Left ventricle myocardium inferior (tissue), 1 donor: ENCODE measurements around the gene ITGAV. TPM values are rescaled to one million over a fixed set of nuclear protein-coding genes. Genes with fewer than 3 reads are reported as not detected.

ENCODE experiments used
- DNase-seq: peaks from one replicate; pipeline ENCODE4 v3.0.0-alpha.2; 2020
- H3K27ac ChIP-seq: fragments of 200-600 bp; replicated peaks from 2 replicates; pipeline ENCODE4 v1.8.0; 2021
- H3K27me3 ChIP-seq: fragments of 200-600 bp; 2 replicates; pipeline ENCODE4 v1.8.0; 2021; ENCODE audit warnings: low read depth
- H3K36me3 ChIP-seq: fragments of 200-600 bp; 2 replicates; pipeline ENCODE4 v1.8.0; 2021
- H3K4me1 ChIP-seq: fragments of 200-600 bp; 2 replicates; pipeline ENCODE4 v1.8.0; 2021
- H3K4me3 ChIP-seq: fragments of 200-600 bp; 2 replicates; pipeline ENCODE4 v1.8.0; 2021; ENCODE audit warnings: mild to moderate bottlenecking, moderate library complexity
- H3K9me3 ChIP-seq: fragments of 200-600 bp; replicated peaks from 2 replicates; pipeline ENCODE4 v1.8.0; 2021
- intact Hi-C: fragments of 100-400 bp; cut with micrococcal nuclease; formaldehyde crosslinking; loops from one replicate; pipeline ENCODE4 v1.11.0; 2022
- total RNA-seq: library from RNA; stranded (reverse); fragmentation: NEBNext Ultra II Directional; extraction: Animal tissue kit (Norgen Biotek cat#: 25700); gene quantifications from one replicate; pipeline ENCODE4 v1.2.1, GENCODE V29; 2021
- TF ChIP-seq, protein P1 (sequence below): fragments of 200-600 bp; IDR thresholded peaks from 2 replicates; pipeline ENCODE4 v1.8.0; 2021; ENCODE audit warnings: antibody characterized with exemption, mild to moderate bottlenecking, borderline replicate concordance
- donor health status: DM: no; HTN: yes; CAD: no; lungs with severe emphysema.

Gene ITGAV
- total RNA-seq, 1 donor from 2014 or later: 178 TPM

DNA sequence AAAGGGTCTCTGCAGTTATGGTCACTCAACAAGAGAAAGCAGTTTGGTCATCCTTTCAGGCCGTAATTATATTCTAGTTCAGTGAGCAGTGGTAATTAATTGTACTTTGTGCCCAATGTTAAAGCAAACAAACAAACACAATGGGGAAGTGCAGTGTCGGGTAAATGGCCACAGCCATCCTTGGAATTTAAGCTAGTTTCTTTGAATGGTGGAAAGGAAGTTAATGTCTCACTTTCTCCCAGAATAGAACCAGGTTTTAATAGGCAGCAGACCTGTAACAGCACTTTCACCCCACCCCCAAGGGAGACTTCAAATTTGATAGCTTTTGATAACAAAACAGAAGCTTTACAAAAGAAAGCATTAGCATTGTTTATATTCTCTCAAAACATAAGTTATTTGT lies 20.0 kb upstream of the ITGAV start:
- TF ChIP-seq, protein P1, sequence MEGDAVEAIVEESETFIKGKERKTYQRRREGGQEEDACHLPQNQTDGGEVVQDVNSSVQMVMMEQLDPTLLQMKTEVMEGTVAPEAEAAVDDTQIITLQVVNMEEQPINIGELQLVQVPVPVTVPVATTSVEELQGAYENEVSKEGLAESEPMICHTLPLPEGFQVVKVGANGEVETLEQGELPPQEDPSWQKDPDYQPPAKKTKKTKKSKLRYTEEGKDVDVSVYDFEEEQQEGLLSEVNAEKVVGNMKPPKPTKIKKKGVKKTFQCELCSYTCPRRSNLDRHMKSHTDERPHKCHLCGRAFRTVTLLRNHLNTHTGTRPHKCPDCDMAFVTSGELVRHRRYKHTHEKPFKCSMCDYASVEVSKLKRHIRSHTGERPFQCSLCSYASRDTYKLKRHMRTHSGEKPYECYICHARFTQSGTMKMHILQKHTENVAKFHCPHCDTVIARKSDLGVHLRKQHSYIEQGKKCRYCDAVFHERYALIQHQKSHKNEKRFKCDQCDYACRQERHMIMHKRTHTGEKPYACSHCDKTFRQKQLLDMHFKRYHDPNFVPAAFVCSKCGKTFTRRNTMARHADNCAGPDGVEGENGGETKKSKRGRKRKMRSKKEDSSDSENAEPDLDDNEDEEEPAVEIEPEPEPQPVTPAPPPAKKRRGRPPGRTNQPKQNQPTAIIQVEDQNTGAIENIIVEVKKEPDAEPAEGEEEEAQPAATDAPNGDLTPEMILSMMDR: no peak
- H3K27ac ChIP-seq: no peak overlapping the region
- peaks cover 1% of the 10 kb centered on the region for H3K4me1 ChIP-seq
- intact Hi-C loops: no loop called here
- DNase-seq: no peak
- no peak overlapping the region for H3K4me3 ChIP-seq
- H3K9me3 ChIP-seq: no peaks in the 10 kb centered on the region
- no peaks in the 10 kb centered on the region for H3K27me3 ChIP-seq
- no peaks in the 10 kb centered on the region for H3K36me3 ChIP-seq

DNA sequence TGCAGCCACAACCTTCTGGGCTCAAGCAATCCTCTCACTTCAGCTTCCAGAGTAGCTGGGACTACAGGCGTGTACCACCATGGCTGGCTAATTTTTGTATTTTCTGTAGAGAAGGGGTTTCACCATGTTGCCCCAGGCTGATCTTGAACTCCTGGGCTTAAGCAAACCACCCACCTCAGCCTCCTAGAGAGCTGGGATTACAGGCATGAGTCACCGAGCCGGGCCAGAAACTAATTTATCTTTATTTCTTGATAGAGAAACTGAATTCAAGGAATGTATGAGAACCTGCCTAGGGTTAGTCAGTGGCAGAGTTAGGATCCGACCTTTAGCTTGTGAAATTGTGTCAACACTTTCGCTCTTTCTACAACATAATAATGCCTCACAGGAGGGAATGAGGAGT lies 19.3 kb upstream of the ITGAV start:
- H3K4me1 ChIP-seq: peaks cover 9% of the 10 kb centered on the region
- TF ChIP-seq, protein P1: no peak
- H3K27me3 ChIP-seq: no peaks in the 10 kb centered on the region
- intact Hi-C loops: no loop called here
- no peak overlapping the region for H3K27ac ChIP-seq
- no peak overlapping the region for H3K4me3 ChIP-seq
- no peak for DNase-seq
- H3K9me3 ChIP-seq: no peaks in the 10 kb centered on the region
- H3K36me3 ChIP-seq: no peaks in the 10 kb centered on the region

DNA sequence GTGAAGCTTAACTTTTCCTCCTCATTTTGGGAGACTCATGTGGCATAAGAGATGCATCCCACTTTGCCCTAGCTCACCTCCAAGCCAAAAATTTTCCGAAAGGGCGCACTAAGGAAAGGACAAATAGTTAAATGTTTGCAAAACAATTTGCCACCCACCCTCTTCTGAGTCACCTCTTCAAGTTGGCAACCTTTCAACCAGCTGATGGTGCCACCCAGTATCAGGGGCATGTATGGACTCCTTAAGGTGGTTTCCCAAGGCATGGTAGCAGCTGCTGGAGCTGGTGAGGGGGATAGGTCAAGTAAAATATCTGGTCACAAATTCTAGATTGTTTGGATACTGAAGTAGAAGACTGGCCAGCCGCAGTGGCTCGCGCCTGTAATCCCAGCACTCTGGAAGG lies 17.2 kb upstream of the ITGAV start:
- Histone ChIP-seq H3K36me3 (no peaks in the 10 kb centered on the region), H3K27ac (no peak overlapping the region), H3K9me3 (no peaks in the 10 kb centered on the region), H3K4me1 (peaks cover 13% of the 10 kb centered on the region), H3K4me3 (no peak overlapping the region), H3K27me3 (no peaks in the 10 kb centered on the region)
- DNase-seq: no peak
- TF ChIP-seq, protein P1: no peak
- intact Hi-C loops: no loop called here

DNA sequence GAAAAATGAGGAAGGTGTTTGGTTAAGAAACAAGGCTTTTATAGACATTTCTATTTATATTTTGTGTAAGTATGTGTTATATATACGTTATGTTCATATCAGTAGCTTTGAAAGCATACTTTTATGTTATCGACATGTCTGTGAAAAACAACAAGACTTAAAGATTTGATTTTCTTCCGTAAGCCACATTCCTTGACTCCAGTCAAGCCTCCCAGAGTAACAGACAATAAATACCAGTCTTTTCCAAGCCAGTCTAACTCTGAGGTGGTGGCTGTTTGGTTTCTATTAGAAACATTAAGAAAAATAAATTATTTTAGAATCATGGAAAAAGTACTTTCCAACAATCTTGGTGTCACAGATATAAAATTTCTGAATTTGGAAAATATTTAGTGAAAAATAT lies 16.3 kb upstream of the ITGAV start:
- H3K9me3 ChIP-seq: no peaks in the 10 kb centered on the region
- H3K27me3 ChIP-seq: no peaks in the 10 kb centered on the region
- no peak overlapping the region for H3K27ac ChIP-seq
- intact Hi-C loops: no loop called here
- no peak overlapping the region for H3K4me3 ChIP-seq
- H3K36me3 ChIP-seq: no peaks in the 10 kb centered on the region
- TF ChIP-seq, protein P1: no peak
- peaks cover 13% of the 10 kb centered on the region for H3K4me1 ChIP-seq
- no peak for DNase-seq

DNA sequence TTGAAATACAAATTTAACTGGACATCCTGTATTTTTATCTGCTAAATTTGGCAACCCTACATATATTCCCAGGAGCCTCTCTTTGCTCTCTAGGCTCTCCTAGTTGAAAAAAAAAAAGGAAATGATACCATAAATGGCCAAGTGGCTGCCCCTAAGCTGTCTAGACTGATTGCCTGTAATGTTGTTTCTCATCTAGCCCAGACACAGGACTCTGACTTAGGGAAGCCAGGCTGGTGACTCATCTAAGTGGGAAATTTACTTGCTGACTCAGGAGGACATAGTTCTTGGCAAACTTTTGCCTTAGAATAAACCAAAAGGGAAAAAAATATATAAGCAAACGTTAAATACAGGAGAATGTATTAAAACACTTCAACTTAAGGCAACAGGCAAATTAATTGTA lies 14.6 kb upstream of the ITGAV start:
- Histone ChIP-seq H3K4me3 (no peak overlapping the region), H3K27ac (no peak overlapping the region), H3K4me1 (peaks cover 13% of the 10 kb centered on the region), H3K36me3 (no peaks in the 10 kb centered on the region), H3K27me3 (no peaks in the 10 kb centered on the region), H3K9me3 (no peaks in the 10 kb centered on the region)
- intact Hi-C loops: no loop called here
- TF ChIP-seq, protein P1: no peak
- DNase-seq: no peak

DNA sequence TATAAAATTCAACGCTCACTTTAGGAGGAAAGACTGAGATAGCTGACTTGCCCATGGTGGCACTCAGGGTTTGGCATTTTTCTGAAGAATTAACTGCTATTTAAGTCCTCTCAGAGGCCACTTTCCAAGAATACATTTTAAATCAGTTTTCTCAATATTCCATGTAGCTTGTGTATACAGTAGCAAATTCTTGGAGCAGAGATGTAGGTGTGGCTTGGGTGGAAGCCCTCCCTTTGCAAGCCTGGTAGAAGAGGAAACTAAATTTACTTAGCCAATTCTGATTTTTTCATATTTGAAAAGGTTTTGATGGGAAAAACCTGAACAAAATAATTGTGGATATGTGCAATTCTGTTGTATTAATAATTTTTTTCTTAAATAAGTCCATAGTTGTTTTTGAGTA lies 14.0 kb upstream of the ITGAV start:
- H3K9me3 ChIP-seq: no peaks in the 10 kb centered on the region
- DNase-seq: no peak
- H3K36me3 ChIP-seq: no peaks in the 10 kb centered on the region
- H3K27me3 ChIP-seq: no peaks in the 10 kb centered on the region
- TF ChIP-seq, protein P1: no peak
- no peak overlapping the region for H3K27ac ChIP-seq
- no peak overlapping the region for H3K4me3 ChIP-seq
- H3K4me1 ChIP-seq: peaks cover 13% of the 10 kb centered on the region
- intact Hi-C loops: no loop called here
